ENCODE data around the gene HECTD3. TPM values are rescaled to one million over a fixed set of nuclear protein-coding genes. Genes with fewer than 3 reads are reported as not detected.

HECTD3 gene
- total and polyA plus RNA-seq, 4 donors = 21.9 to 46.7 (median 31.0) TPM

GRCh38 chr1:45013551-45014209 lies 2.6 kb upstream of the HECTD3 start:
- Histone ChIP-seq H3K27ac (ENCODE audit: low read depth in 1 of 2, low read length in 1 of 2) (no peak overlapping the region), H3K4me1 (ENCODE audit: control insufficient read depth in 5 of 5, insufficient read depth in 5 of 5, low read length in 5 of 5) (peaks cover 0 to 28% (median 20%) of the 10 kb centered on the region in 5 donors), H3K9me3 (ENCODE audit: control insufficient read depth in 4 of 4, insufficient read depth in 3 of 4, low read length in 3 of 4) (no peaks in the 10 kb centered on the region), H3K4me3 (no peak overlapping the region), H3K36me3 (ENCODE audit: control insufficient read depth in 4 of 4, insufficient read depth in 4 of 4, low read length in 4 of 4) (peaks cover 3 to 23% (median 18%) of the 10 kb centered on the region in 4 donors), H3K27me3 (ENCODE audit: control insufficient read depth in 3 of 3, insufficient read depth in 3 of 3, low read length in 2 of 3) (no peaks in the 10 kb centered on the region), H3K9ac (ENCODE audit: insufficient read depth in 1 of 2, low read length in 2 of 2) (peak overlapping the region in 1 of 2 donors; percentile 72)
- ATAC-seq (ENCODE audit: insufficient read depth, low FRiP score) (no peak), DNase-seq (no peak)
- no peak for TF ChIP-seq CTCF (IDR thresholded peaks at IDR 0.05; ENCODE audit: control extremely low read depth, extremely low read depth)
- WGBS, 2 donors = 84 to 88% methylated on average over 12 of the region's 12 CpGs

GRCh38 chr1:45012639-45013278 lies 1.6 kb upstream of the HECTD3 start:
- H3K9ac ChIP-seq (ENCODE audit: insufficient read depth in 1 of 2, low read length in 2 of 2) = peak overlapping the region; percentile 72 to 94
- no peak for TF ChIP-seq CTCF (IDR thresholded peaks at IDR 0.05; ENCODE audit: control extremely low read depth, extremely low read depth)
- no peak for ATAC-seq (ENCODE audit: insufficient read depth, low FRiP score)
- DNase-seq = peak; percentile 64 to 66 (median 65)
- H3K27ac ChIP-seq (ENCODE audit: low read depth in 1 of 2, low read length in 1 of 2) = peak overlapping the region; percentile 81 to 83
- H3K4me1 ChIP-seq (ENCODE audit: control insufficient read depth in 5 of 5, insufficient read depth in 5 of 5, low read length in 5 of 5) = peaks cover 0 to 28% (median 20%) of the 10 kb centered on the region in 5 donors
- peak overlapping the region; percentile 40 for H3K4me3 ChIP-seq
- H3K27me3 ChIP-seq (ENCODE audit: control insufficient read depth in 3 of 3, insufficient read depth in 3 of 3, low read length in 2 of 3) = no peaks in the 10 kb centered on the region
- H3K36me3 ChIP-seq (ENCODE audit: control insufficient read depth in 4 of 4, insufficient read depth in 4 of 4, low read length in 4 of 4) = peaks cover 11 to 32% (median 27%) of the 10 kb centered on the region in 4 donors
- no peaks in the 10 kb centered on the region for H3K9me3 ChIP-seq (ENCODE audit: control insufficient read depth in 4 of 4, insufficient read depth in 3 of 4, low read length in 3 of 4)
- 5% methylated on average over 21 of the region's 21 CpGs for WGBS, 2 donors

- peak; percentile 89 for ATAC-seq (ENCODE audit: insufficient read depth, low FRiP score)
- peak; percentile 94 to 98 (median 97) for DNase-seq
- Histone ChIP-seq H3K4me1 (ENCODE audit: control insufficient read depth in 5 of 5, insufficient read depth in 5 of 5, low read length in 5 of 5) (peaks cover 0 to 28% (median 20%) of the 10 kb centered on the region in 5 donors), H3K4me3 (peak within 1 kb of the TSS; percentile 94), H3K9ac (ENCODE audit: insufficient read depth in 1 of 2, low read length in 2 of 2) (peak within 1 kb of the TSS; percentile 72 to 94), H3K36me3 (ENCODE audit: control insufficient read depth in 4 of 4, insufficient read depth in 4 of 4, low read length in 4 of 4) (peaks cover 12 to 39% (median 34%) of the 10 kb centered on the region in 4 donors), H3K27ac (ENCODE audit: low read depth in 1 of 2, low read length in 1 of 2) (peak within 1 kb of the TSS; percentile 83 to 84), H3K27me3 (ENCODE audit: control insufficient read depth in 3 of 3, insufficient read depth in 3 of 3, low read length in 2 of 3) (no peaks in the 10 kb centered on the region), H3K9me3 (ENCODE audit: control insufficient read depth in 4 of 4, insufficient read depth in 3 of 4, low read length in 3 of 4) (no peaks in the 10 kb centered on the region)
- WGBS, 2 donors = 1% methylated on average over 21 of the region's 21 CpGs
- peak; percentile 25 for TF ChIP-seq CTCF (IDR thresholded peaks at IDR 0.05; ENCODE audit: control extremely low read depth, extremely low read depth)
Observed at GRCh38 chr1:45011837-45012638, 914 bp upstream of the HECTD3 start, which contains the start of gene UROD. Gene UROD (plus strand): TSS chr1:45012254. CDS start chr1:45012266, 12 bp downstream.

Measured in lung (tissue), 12 donors.